Stimulated activated memory B cell treated with anti-CD40 and anti-IgM and Interleukin-4, amounts not matched to agents 10 μg/mL and 1 μg/mL and 100 μg/mL, for 72 hours (primary cell): Measurements from ENCODE around the gene OLIG2.

Experiments
- ATAC-seq: fragments of 150-1000 bp; cut with Tn5 transposase; 2 replicates; pipeline ENCODE4 v1.10.0; 2021
- H3K27ac Mint-ChIP-seq: one replicate; pipeline ENCODE4 v1.8.0; 2022; ENCODE audit warnings: mild to moderate bottlenecking, mixed read lengths
- H3K27me3 Mint-ChIP-seq: one replicate; pipeline ENCODE4 v1.8.0; 2022; ENCODE audit warnings: mixed read lengths
- H3K36me3 Mint-ChIP-seq: one replicate; pipeline ENCODE4 v1.8.0; 2022; ENCODE audit warnings: mixed read lengths
- H3K4me1 Mint-ChIP-seq: one replicate; pipeline ENCODE4 v1.8.0; 2022; ENCODE audit warnings: mixed read lengths
- H3K4me3 Mint-ChIP-seq: one replicate; pipeline ENCODE4 v1.8.0; 2022; ENCODE audit warnings: mild to moderate bottlenecking, moderate library complexity, mixed read lengths
- H3K9me3 Mint-ChIP-seq: one replicate; pipeline ENCODE4 v1.8.0; 2022; ENCODE audit warnings: mixed read lengths

OLIG2 gene

GRCh38 chr21:33025106-33025488, 638 bp upstream of the OLIG2 start:
- H3K4me3 Mint-ChIP-seq: no peak overlapping the region
- no peak overlapping the region for H3K27ac Mint-ChIP-seq

GRCh38 chr21:33026443-33026858, 716 bp downstream of the OLIG2 start:
- no peaks in the 10 kb centered on the region for H3K9me3 Mint-ChIP-seq
- peaks cover 31% of the 10 kb centered on the region for H3K4me1 Mint-ChIP-seq
- no peak for ATAC-seq
- H3K36me3 Mint-ChIP-seq: no peaks in the 10 kb centered on the region
- H3K4me3 Mint-ChIP-seq: peak overlapping the region; percentile 47
- peak overlapping the region; percentile 60 for H3K27ac Mint-ChIP-seq
- H3K27me3 Mint-ChIP-seq: peaks cover 87% of the 10 kb centered on the region

More at GRCh38 chr21:33025106-33025488, 638 bp upstream of the OLIG2 start:
- no peaks in the 10 kb centered on the region for H3K9me3 Mint-ChIP-seq
- no peak for ATAC-seq
- peaks cover 87% of the 10 kb centered on the region for H3K27me3 Mint-ChIP-seq
- H3K4me1 Mint-ChIP-seq: peaks cover 38% of the 10 kb centered on the region
- no peaks in the 10 kb centered on the region for H3K36me3 Mint-ChIP-seq

GRCh38 chr21:33026878-33027400, 1.2 kb downstream of the OLIG2 start:
- Mint-ChIP-seq H3K27me3 (peaks cover 87% of the 10 kb centered on the region), H3K36me3 (no peaks in the 10 kb centered on the region), H3K27ac (peak overlapping the region; percentile 60), H3K4me1 (peaks cover 31% of the 10 kb centered on the region), H3K4me3 (peak overlapping the region; percentile 26), H3K9me3 (no peaks in the 10 kb centered on the region)
- ATAC-seq: no peak

- peaks cover 87% of the 10 kb centered on the region for H3K27me3 Mint-ChIP-seq
- H3K27ac Mint-ChIP-seq: no peak overlapping the region
- peaks cover 31% of the 10 kb centered on the region for H3K4me1 Mint-ChIP-seq
- no peaks in the 10 kb centered on the region for H3K9me3 Mint-ChIP-seq
- no peaks in the 10 kb centered on the region for H3K36me3 Mint-ChIP-seq
- ATAC-seq: no peak
- H3K4me3 Mint-ChIP-seq: no peak overlapping the region
Measured at GRCh38 chr21:33027401-33028286, 1.9 kb downstream of the OLIG2 start.

- Mint-ChIP-seq H3K4me3 (peak overlapping the region; percentile 53), H3K27ac (no peak overlapping the region), H3K36me3 (no peaks in the 10 kb centered on the region)
Measured at GRCh38 chr21:33028287-33028670, 2.5 kb downstream of the OLIG2 start.

GRCh38 chr21:33028773-33029384, 3.1 kb downstream of the OLIG2 start:
- Mint-ChIP-seq H3K27ac (no peak overlapping the region), H3K9me3 (no peaks in the 10 kb centered on the region), H3K4me1 (peaks cover 28% of the 10 kb centered on the region), H3K27me3 (peaks cover 87% of the 10 kb centered on the region), H3K4me3 (peak overlapping the region; percentile 10), H3K36me3 (no peaks in the 10 kb centered on the region)
- no peak for ATAC-seq

More at GRCh38 chr21:33028287-33028670, 2.5 kb downstream of the OLIG2 start:
- peaks cover 31% of the 10 kb centered on the region for H3K4me1 Mint-ChIP-seq
- no peak for ATAC-seq
- H3K27me3 Mint-ChIP-seq: peaks cover 87% of the 10 kb centered on the region
- no peaks in the 10 kb centered on the region for H3K9me3 Mint-ChIP-seq

- H3K36me3 Mint-ChIP-seq: no peaks in the 10 kb centered on the region
- H3K4me3 Mint-ChIP-seq: peak overlapping the region; percentile 10
- H3K27me3 Mint-ChIP-seq: peaks cover 87% of the 10 kb centered on the region
- H3K27ac Mint-ChIP-seq: no peak overlapping the region
- H3K4me1 Mint-ChIP-seq: peaks cover 27% of the 10 kb centered on the region
- no peak for ATAC-seq
- H3K9me3 Mint-ChIP-seq: no peaks in the 10 kb centered on the region
Measured at GRCh38 chr21:33029385-33029921, 3.7 kb downstream of the OLIG2 start.

- no peaks in the 10 kb centered on the region for H3K36me3 Mint-ChIP-seq
- no peak overlapping the region for H3K27ac Mint-ChIP-seq
- no peaks in the 10 kb centered on the region for H3K9me3 Mint-ChIP-seq
- H3K4me3 Mint-ChIP-seq: no peak overlapping the region
- no peak for ATAC-seq
- H3K4me1 Mint-ChIP-seq: peaks cover 27% of the 10 kb centered on the region
- peaks cover 91% of the 10 kb centered on the region for H3K27me3 Mint-ChIP-seq
Measured at GRCh38 chr21:33029975-33030461, 4.3 kb downstream of the OLIG2 start.

GRCh38 chr21:33030633-33031032, 4.9 kb downstream of the OLIG2 start:
- peaks cover 27% of the 10 kb centered on the region for H3K4me1 Mint-ChIP-seq
- H3K9me3 Mint-ChIP-seq: no peaks in the 10 kb centered on the region
- no peaks in the 10 kb centered on the region for H3K36me3 Mint-ChIP-seq
- no peak for ATAC-seq
- no peak overlapping the region for H3K27ac Mint-ChIP-seq
- peaks cover 94% of the 10 kb centered on the region for H3K27me3 Mint-ChIP-seq
- H3K4me3 Mint-ChIP-seq: no peak overlapping the region

- H3K36me3 Mint-ChIP-seq: no peaks in the 10 kb centered on the region
- no peak overlapping the region for H3K4me3 Mint-ChIP-seq
- H3K9me3 Mint-ChIP-seq: no peaks in the 10 kb centered on the region
- H3K4me1 Mint-ChIP-seq: peaks cover 23% of the 10 kb centered on the region
- ATAC-seq: no peak
- no peak overlapping the region for H3K27ac Mint-ChIP-seq
- H3K27me3 Mint-ChIP-seq: peaks cover 94% of the 10 kb centered on the region
Measured at GRCh38 chr21:33031152-33031911, 5.6 kb downstream of the OLIG2 start.

- no peaks in the 10 kb centered on the region for H3K36me3 Mint-ChIP-seq
- H3K27ac Mint-ChIP-seq: no peak overlapping the region
- H3K4me3 Mint-ChIP-seq: no peak overlapping the region
- H3K27me3 Mint-ChIP-seq: peaks cover 98% of the 10 kb centered on the region
- no peak for ATAC-seq
- H3K9me3 Mint-ChIP-seq: no peaks in the 10 kb centered on the region
- peaks cover 23% of the 10 kb centered on the region for H3K4me1 Mint-ChIP-seq
Measured at GRCh38 chr21:33032434-33033047, 6.8 kb downstream of the OLIG2 start.

- no peak overlapping the region for H3K4me3 Mint-ChIP-seq
- peaks cover 95% of the 10 kb centered on the region for H3K27me3 Mint-ChIP-seq
- no peak overlapping the region for H3K27ac Mint-ChIP-seq
- ATAC-seq: no peak
- H3K9me3 Mint-ChIP-seq: no peaks in the 10 kb centered on the region
- peaks cover 19% of the 10 kb centered on the region for H3K4me1 Mint-ChIP-seq
- H3K36me3 Mint-ChIP-seq: no peaks in the 10 kb centered on the region
Measured at GRCh38 chr21:33033094-33033951, 7.6 kb downstream of the OLIG2 start.

- H3K4me3 Mint-ChIP-seq: no peak overlapping the region
Measured at GRCh38 chr21:33033961-33034413, 8.3 kb downstream of the OLIG2 start.

GRCh38 chr21:33035147-33035546, 9.4 kb downstream of the OLIG2 start:
- Mint-ChIP-seq H3K9me3 (peaks cover under 1% of the 10 kb centered on the region), H3K27me3 (peaks cover 87% of the 10 kb centered on the region), H3K4me3 (no peak overlapping the region), H3K4me1 (peaks cover 7% of the 10 kb centered on the region), H3K27ac (no peak overlapping the region), H3K36me3 (no peaks in the 10 kb centered on the region)
- ATAC-seq: no peak

More at GRCh38 chr21:33033961-33034413, 8.3 kb downstream of the OLIG2 start:
- Mint-ChIP-seq H3K9me3 (no peaks in the 10 kb centered on the region), H3K4me1 (peaks cover 15% of the 10 kb centered on the region), H3K27me3 (peaks cover 95% of the 10 kb centered on the region), H3K36me3 (no peaks in the 10 kb centered on the region), H3K27ac (no peak overlapping the region)
- ATAC-seq: no peak
